ENCODE measurements around the gene RPL29.

RPL29 gene

DNA sequence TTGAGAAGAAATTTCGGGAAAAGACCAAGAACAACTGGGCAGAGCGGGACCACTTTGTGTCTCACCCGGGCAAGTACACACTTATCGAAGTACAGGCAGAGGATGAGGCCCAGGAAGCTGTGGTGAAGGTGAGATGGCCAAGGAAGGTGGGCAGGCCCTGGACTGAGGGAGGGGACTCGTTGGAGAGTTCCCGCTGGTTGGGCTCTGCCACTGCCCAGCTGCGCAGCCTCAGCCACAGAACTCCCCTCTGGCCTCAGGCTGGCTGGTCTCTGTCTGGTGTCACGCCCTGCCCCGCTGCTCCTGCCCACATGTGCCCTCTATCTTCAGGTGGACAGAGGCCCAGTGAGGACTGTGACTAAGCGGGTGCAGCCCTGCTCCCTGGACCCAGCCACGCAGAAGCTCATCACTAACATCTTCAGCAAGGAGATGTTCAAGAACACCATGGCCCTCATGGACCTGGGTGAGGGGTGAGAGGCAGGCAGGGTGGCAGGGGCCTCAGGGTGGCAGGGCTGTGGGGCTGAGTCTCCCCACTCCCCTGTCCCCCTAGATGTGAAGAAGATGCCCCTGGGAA, 51.2 kb downstream of the RPL29 start:
- no peak for DNase-seq
